COLO668 (cell line): ENCODE data around the gene C1S.
"Not testable (repeated sequence)": the region's sequence is repeated elsewhere in the genome, so short reads cannot be mapped to it uniquely, and the experiment has no call there.

Experiments
- DNase-seq: peaks from one replicate; lab custom pipeline; 2025; ENCODE audit not compliant: unreplicated experiment; lab: John Stamatoyannopoulos, UW

Gene C1S

GRCh38 chr12:7046383-7047105, 14.0 kb upstream of the C1S start:
- no peak for DNase-seq

GRCh38 chr12:7047306-7047705, 13.2 kb upstream of the C1S start:
- DNase-seq = no peak

GRCh38 chr12:7049445-7049951, 11.0 kb upstream of the C1S start:
- not testable (repeated sequence) for DNase-seq

- DNase-seq = not testable (repeated sequence)
Measured at GRCh38 chr12:7049973-7050372, 10.5 kb upstream of the C1S start.

- no peak for DNase-seq
Measured at GRCh38 chr12:7054925-7055324, 5.6 kb upstream of the C1S start.

- DNase-seq = not testable (repeated sequence)
Measured at GRCh38 chr12:7055736-7056135, 4.8 kb upstream of the C1S start.

GRCh38 chr12:7058163-7058845, 2.2 kb upstream of the C1S start:
- DNase-seq = no peak

- no peak for DNase-seq
Measured at GRCh38 chr12:7058850-7059395, 1.6 kb upstream of the C1S start.

- no peak for DNase-seq
Measured at GRCh38 chr12:7059780-7060179, 738 bp upstream of the C1S start.

- DNase-seq = no peak
Measured at GRCh38 chr12:7061138-7061537, 620 bp downstream of the C1S start.

GRCh38 chr12:7061596-7061995, 1.1 kb downstream of the C1S start:
- DNase-seq = no peak

GRCh38 chr12:7064516-7064915, 4.0 kb downstream of the C1S start:
- DNase-seq = no peak

GRCh38 chr12:7065073-7065623, 4.6 kb downstream of the C1S start:
- no peak for DNase-seq

- DNase-seq = no peak
Measured at GRCh38 chr12:7066596-7066995, 6.1 kb downstream of the C1S start.

- DNase-seq = no peak
Measured at GRCh38 chr12:7067096-7067495, 6.6 kb downstream of the C1S start.

- DNase-seq = no peak
Measured at GRCh38 chr12:7068240-7068993, 7.9 kb downstream of the C1S start.

- no peak for DNase-seq
Measured at GRCh38 chr12:7068994-7069346, 8.5 kb downstream of the C1S start.

GRCh38 chr12:7069386-7069785, 8.9 kb downstream of the C1S start:
- no peak for DNase-seq

GRCh38 chr12:7072035-7072434, 11.5 kb downstream of the C1S start:
- no peak for DNase-seq

GRCh38 chr12:7072554-7072953, 12.0 kb downstream of the C1S start:
- DNase-seq = no peak

- DNase-seq = no peak
Measured at GRCh38 chr12:7073946-7074345, 13.4 kb downstream of the C1S start.
